A204.1 (cell line): ENCODE measurements around the gene IQCB1.
"Not testable (repeated sequence)": the region's sequence is repeated elsewhere in the genome, so short reads cannot be mapped to it uniquely, and the experiment has no call there.

Source experiments
- FAIRE-seq: peaks from 2 replicates; lab custom pipeline; 2012; peaks lifted over from hg19 to GRCh38; lab: Jason Lieb, UNC

IQCB1 gene

DNA sequence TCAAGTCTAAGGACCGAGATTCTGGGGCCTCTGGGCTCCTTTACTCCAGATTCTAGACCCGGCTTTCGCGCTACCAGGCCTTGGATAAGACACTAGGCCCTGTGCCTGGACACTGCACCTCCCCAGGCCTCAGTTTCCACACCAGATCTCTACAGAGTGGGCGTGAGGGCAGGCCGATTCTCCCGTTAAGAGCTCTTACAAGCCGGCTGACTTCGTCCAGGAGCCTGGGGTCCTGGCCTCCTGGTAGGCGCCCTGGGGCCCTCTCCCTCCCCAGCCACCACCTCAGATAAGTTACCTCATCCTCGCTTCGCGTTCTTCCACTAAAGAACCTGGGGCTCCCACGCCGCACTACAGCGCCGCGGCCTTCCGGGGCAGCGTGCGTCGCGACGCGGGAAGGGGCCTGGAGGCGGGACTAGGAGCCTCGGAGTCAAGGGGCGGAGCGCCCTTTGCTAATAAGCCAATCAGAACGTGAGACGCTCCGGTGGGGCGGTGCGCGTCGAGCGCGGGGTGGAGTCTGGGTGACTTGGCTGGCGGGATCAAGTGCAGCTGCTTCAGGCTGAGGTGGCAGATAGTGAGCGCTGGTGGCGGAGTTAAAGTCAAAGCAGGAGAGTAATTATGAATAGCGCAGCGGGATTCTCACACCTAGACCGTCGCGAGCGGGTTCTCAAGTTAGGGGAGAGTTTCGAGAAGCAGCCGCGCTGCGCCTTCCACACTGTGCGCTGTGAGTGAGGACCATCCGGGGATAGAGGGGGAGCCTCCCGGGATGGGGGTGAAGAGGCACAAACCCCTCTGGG, at the start of gene IQCB1, which contains the start of gene EAF2:
Gene IQCB1, minus strand, starts transcription at position 390 of the 794 bp plus-strand sequence. CDS start 6,100 bp downstream, outside the sequence.
Gene EAF2, plus strand, starts transcription at position 539 of the 794 bp plus-strand sequence. Its CDS starts 77 bp downstream, at position 616.
- FAIRE-seq = peak; percentile 95

- no peak for FAIRE-seq
These were observed 48.6 kb upstream of the IQCB1 start for GRCh38 chr3:121883507-121883906.

GRCh38 chr3:121878411-121878810, 43.6 kb upstream of the IQCB1 start:
- FAIRE-seq = no peak

- no peak for FAIRE-seq
These were observed 36.6 kb upstream of the IQCB1 start for GRCh38 chr3:121871430-121871829.

DNA sequence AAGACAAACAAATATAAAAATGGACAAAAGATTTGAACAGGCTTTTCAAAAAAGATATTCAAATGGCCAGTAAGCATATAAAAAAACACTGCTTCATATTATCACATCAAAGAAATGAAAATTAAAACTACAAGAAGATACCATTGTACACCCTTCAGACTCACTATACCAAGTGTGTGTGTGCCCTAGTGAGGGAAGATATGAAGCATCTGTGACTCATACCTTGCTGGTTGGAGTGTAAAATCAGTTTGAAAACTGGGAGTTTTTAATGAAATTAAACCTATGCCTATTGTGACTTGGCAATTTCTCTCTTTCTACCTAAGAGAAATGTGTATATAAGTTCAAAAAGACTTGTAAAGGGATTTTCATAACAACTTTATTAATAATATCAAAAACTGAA, 35.9 kb upstream of the IQCB1 start:
- FAIRE-seq = no peak

DNA sequence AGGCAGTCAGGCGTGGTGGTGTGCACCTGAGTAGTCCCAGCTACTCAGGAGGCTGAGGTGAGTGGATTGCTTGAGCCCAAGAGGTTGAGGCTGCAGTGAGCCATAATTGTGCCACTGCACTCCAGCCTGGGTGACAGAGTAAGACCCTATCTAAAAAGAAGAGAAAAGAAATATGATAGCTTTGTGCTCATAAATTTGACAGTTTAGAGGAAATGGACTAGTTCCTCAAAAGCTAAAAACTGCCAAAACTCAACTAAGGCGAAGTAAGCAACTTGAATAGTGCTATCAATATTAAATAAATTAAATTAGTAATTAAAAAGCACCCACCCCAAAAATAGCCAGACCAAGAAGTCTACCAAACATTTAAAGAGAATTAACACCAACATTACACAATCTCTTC, 34.9 kb upstream of the IQCB1 start:
- FAIRE-seq = no peak

DNA sequence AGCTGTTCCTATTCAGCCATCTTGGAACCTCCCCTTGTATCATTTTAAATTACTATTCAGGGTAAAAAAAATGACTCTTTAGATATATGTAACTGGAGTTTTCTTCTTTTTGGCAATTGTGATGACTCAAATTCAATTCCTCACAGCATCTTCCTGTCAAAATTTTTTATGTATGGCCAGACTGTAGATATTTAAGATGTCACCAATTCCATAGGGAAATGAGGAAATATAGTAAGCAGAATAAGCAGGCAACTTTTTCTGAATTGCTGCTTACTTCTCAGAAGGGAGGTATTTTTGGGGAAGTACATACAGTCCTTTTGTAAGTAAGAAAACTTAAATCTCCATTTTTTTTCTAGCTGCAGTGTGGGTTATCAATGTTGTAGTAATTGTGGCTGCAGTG, 28.9 kb upstream of the IQCB1 start:
- FAIRE-seq = no peak

- FAIRE-seq = not testable (repeated sequence)
These were observed 28.4 kb upstream of the IQCB1 start for GRCh38 chr3:121863247-121863646.

DNA sequence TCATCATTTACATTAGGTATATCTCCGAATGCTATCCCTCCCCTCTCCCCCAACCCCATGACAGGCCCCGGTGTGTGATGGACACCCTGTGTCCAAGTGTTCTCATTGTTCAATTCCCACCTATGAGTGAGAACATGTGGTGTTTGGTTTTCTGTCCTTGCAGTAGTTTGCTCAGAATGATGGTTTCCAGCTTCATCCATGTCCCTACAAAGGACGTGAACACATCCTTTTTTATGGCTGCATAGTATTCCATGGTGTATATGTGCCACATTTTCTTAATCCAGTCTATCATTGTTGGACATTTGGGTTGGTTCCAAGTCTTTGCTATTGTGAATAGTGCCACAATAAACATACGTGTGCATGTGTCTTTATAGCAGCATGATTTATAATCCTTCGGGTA, 22.9 kb upstream of the IQCB1 start:
- not testable (repeated sequence) for FAIRE-seq

DNA sequence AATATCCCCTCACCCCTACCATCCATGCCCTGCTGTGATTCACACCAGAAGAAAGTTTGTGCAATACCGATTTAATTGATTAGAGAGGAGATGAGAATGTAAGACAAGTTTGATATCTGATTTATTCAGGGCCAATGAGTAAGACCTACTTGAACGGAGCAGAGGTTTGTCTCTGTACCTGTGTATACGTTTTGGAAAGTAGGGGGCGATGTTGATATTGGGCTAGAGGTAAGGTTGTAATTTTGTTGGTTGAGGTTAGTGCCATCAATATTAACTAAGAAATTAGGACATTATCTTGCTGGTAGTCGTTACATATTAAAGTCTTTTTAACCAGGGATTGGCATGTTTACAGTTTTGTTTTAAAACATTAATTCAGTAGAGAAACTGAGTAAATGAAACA, 20.7 kb upstream of the IQCB1 start:
- no peak for FAIRE-seq

DNA sequence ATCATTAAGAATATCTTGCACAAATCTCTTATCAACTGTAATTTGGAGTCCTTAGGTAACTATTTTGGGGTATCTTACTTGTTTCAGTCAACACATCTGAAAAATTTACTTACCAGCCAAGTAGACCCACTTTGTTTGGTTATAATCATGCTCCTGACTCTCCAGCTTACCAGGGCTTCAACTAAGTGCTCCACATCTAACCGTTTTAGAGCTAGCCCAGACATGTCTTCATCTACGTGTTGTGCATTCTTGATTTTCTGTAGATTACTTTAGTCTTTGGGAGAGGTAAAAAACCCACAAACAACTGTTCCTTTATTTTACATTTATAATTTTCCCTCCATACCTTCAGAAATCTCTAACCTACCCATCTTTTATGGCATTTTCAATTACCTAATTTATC, 17.4 kb upstream of the IQCB1 start:
- FAIRE-seq = no peak

- no peak for FAIRE-seq
These were observed 10.0 kb upstream of the IQCB1 start for GRCh38 chr3:121844892-121845291.

GRCh38 chr3:121839962-121840361, 5.1 kb upstream of the IQCB1 start:
- no peak for FAIRE-seq

- no peak for FAIRE-seq
These were observed 1.6 kb upstream of the IQCB1 start for GRCh38 chr3:121836481-121836880.

DNA sequence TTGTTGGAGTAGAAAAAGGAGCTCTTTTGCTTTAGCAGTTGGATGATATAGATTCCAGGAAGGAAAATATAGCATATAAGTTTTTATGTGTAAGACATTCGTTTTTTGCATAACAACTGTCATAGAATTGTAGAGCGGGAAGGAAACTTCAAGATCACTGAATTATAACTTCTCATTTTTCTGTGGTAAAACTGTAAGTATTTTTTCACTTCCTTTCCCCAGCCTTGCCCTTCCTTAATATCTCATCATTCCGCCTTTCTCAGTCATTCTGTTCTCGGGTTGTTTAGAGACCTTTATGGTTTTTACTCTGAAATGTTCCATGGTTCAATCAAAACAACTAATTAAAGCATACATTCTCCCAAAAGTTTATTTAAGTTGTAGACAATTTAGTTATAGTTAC, 1.2 kb upstream of the IQCB1 start:
- no peak for FAIRE-seq

DNA sequence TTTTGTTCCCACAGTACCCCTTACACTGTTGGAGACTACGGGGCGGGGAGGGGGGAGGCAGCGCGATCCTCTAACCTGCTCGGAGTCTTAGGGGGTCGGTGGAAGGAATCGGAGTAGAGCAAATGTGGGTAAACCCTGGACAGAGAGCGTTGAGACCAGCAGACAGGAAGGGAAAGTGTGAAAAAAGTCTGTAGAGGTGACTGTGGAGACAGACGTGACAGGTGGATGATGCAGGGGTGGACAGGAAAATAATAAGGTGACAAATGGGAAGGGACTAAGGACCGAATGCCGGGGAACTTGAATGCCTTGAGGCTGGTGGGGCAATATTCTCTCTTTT, 573 bp upstream of the IQCB1 start:
- FAIRE-seq = no peak

- no peak for FAIRE-seq
These were observed 646 bp downstream of the IQCB1 start for GRCh38 chr3:121834157-121834670.

- peak; percentile 30 for FAIRE-seq
These were observed 11.9 kb downstream of the IQCB1 start for GRCh38 chr3:121822973-121823372.

GRCh38 chr3:121821421-121822199, 13.2 kb downstream of the IQCB1 start:
- FAIRE-seq = no peak

DNA sequence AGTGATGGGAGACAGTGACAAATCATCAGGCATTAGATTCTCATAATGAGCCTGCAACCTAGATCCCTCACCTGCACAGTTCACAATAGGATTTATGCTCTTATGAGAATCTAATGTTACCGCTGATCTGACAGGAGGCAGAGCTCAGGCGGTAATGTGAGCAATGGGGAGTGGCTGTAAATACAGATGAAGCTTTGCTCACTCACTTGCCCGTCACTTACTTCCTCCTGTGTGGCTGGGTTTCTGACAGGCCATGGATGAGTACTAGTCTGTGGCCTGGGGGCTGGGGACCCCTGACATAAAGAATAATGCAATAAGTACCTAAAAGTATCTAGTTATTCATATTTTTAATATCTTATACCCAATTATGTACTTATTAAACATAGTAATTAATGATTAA, 15.6 kb downstream of the IQCB1 start:
- FAIRE-seq = no peak

DNA sequence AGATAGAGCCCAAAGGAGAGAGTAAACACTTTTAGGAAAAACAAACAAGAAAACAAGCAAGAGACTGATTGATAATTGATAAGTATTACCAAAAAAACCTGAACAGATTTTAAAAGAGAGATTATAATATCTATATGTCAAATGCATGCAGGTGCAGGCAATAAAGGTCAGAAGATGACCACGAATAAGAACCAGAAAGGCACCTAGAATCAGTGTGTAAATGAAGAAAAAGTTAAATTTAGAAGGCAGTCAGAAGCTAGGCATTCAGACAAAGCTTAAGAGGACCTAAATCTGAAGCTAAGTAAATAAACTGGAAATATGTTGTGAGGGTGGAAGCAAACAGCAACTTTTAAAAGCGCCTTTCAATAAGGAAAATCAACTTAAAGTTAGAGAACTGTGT, 16.3 kb downstream of the IQCB1 start:
- FAIRE-seq = no peak

GRCh38 chr3:121817753-121818152, 17.1 kb downstream of the IQCB1 start:
- FAIRE-seq = no peak

- FAIRE-seq = no peak
These were observed 25.6 kb downstream of the IQCB1 start for GRCh38 chr3:121809249-121809648.
